Prostate gland (tissue), 2 donors: Measurements from ENCODE around the gene INPP5A. TPM values are rescaled to one million over a fixed set of nuclear protein-coding genes. Genes with fewer than 3 reads are reported as not detected.

Experiments used
- DNase-seq: peaks from one replicate; pipeline ENCODE4 v3.0.0-alpha.2; 2019; ENCODE audit warnings: low spot score
- H3K27ac ChIP-seq, 2 donors: fragments of 200-600 bp; sonication (generic); 2 replicates each; pipeline ENCODE4 v1.5.1; 2017 to 2019
- H3K27me3 ChIP-seq: fragments of 200-600 bp; sonication (generic); replicated peaks from 2 replicates; pipeline ENCODE4 v1.5.1; 2019; ENCODE audit not compliant: insufficient read depth
- H3K36me3 ChIP-seq, 2 donors: fragments of 200-600 bp; sonication (generic); 1 replicate in 1 of 2; 2 replicates in 1 of 2; pipeline versions ENCODE4 v1.5.1 to v1.8.1; 2017 to 2019
- H3K4me1 ChIP-seq: fragments of 200-600 bp; sonication (generic); replicated peaks from 2 replicates; pipeline ENCODE4 v1.5.1; 2019
- H3K4me3 ChIP-seq, 2 donors: fragments of 200-600 bp; sonication (generic); 2 replicates each; pipeline ENCODE4 v1.5.1; 2017 to 2019
- H3K9me3 ChIP-seq: fragments of 200-600 bp; sonication (generic); 2 replicates; pipeline ENCODE4 v1.5.1; 2017
- POLR2A ChIP-seq: fragments of 450-650 bp; IDR thresholded peaks from one replicate; pipeline ENCODE4 v1.6.1; 2016; ENCODE audit warnings: antibody characterized with exemption, mild to moderate bottlenecking
- POLR2AphosphoS5 ChIP-seq: sonication (generic); formaldehyde crosslinking; IDR thresholded peaks from one replicate; pipeline ENCODE4 v1.6.1; 2017; ENCODE audit warnings: antibody characterized with exemption
- WGBS: methylation state at CpG from one replicate; pipeline ENCODE4 v1.1.5; 2018; 5-methylcytosine and 5-hydroxymethylcytosine counted together
- intact Hi-C: fragments of 100-400 bp; cut with DNase I; formaldehyde crosslinking; loops from one replicate; pipeline ENCODE4 v1.14.2; 2022
- total RNA-seq, 2 donors: library from RNA; depleted of rRNA; stranded (reverse); fragments of >200 nt; gene quantifications; one replicate each; pipeline ENCODE4 v1.1.0, GENCODE V29; 2016
- TF ChIP-seq, protein P1 (sequence below), 4 experiments: fragments of 200-600 bp in 2 of 4; fragments of 450-650 bp in 2 of 4; sonication (generic) in 2 of 4; IDR thresholded peaks; 1 replicate in 3 of 4; 2 replicates in 1 of 4; pipeline ENCODE4 v1.5.1; 2016 to 2019; ENCODE audit warnings: antibody characterized with exemption in 4 of 4, mild to moderate bottlenecking in 2 of 4, moderate library complexity in 2 of 4

INPP5A gene
- total RNA-seq, 2 donors from 2014 or later, result 49.5 to 83.3 TPM

DNA sequence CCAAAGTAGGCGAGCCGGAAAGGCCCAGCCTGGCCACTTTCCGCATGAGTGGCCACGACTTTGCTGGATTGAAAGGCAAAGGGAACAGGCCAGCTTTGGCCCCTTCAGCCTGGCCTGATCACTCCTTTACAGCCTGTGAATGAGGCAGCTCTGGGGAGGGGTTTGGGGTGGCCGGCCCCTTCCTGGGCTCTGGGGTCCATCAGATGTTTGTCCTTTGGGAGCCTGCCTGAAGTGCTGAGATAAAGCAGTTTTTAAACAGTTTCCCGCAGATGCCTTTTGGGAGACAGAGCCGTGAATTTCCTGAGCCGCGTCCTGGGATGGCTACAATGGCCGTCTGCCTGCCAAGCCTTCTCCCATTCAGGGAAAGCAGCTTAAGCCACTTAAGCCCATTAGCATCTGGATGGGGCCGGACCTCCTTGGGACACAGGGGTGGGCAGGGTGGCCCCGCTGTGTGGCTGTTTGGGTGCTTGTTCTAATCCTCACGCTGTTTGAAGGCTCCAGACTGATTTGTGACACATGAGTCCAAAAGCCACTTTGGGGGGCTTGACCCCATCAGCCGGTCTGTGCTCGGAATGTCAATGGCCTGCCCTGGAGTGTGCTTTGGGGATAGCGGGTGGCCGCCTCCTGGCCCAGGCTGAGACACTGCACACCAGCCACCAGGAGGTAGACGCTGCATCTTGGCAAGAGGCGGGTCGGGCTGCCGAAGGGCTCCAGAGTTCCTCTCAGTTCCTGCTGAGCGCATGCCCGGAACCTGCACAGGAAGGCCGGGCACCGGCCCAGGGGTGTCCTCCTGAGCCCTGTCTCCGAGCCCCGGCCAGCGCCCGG lies 209.4 kb downstream of the INPP5A start:
- Histone ChIP-seq H3K36me3 (peaks cover 0 to 7% of the 10 kb centered on the region in 2 donors), H3K27me3 (no peaks in the 10 kb centered on the region), H3K4me3 (no peak overlapping the region), H3K4me1 (no peaks in the 10 kb centered on the region), H3K9me3 (no peaks in the 10 kb centered on the region), H3K27ac (no peak overlapping the region)
- TF ChIP-seq POLR2A, result no peak
- TF ChIP-seq POLR2AphosphoS5, result no peak
- TF ChIP-seq, protein P1, sequence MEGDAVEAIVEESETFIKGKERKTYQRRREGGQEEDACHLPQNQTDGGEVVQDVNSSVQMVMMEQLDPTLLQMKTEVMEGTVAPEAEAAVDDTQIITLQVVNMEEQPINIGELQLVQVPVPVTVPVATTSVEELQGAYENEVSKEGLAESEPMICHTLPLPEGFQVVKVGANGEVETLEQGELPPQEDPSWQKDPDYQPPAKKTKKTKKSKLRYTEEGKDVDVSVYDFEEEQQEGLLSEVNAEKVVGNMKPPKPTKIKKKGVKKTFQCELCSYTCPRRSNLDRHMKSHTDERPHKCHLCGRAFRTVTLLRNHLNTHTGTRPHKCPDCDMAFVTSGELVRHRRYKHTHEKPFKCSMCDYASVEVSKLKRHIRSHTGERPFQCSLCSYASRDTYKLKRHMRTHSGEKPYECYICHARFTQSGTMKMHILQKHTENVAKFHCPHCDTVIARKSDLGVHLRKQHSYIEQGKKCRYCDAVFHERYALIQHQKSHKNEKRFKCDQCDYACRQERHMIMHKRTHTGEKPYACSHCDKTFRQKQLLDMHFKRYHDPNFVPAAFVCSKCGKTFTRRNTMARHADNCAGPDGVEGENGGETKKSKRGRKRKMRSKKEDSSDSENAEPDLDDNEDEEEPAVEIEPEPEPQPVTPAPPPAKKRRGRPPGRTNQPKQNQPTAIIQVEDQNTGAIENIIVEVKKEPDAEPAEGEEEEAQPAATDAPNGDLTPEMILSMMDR (IDR thresholded peaks at IDR 0.05), result no peak
- intact Hi-C loops, result no loop called here
- DNase-seq, result no peak
- WGBS, result 75% methylated on average over 29 of the region's 29 CpGs

DNA sequence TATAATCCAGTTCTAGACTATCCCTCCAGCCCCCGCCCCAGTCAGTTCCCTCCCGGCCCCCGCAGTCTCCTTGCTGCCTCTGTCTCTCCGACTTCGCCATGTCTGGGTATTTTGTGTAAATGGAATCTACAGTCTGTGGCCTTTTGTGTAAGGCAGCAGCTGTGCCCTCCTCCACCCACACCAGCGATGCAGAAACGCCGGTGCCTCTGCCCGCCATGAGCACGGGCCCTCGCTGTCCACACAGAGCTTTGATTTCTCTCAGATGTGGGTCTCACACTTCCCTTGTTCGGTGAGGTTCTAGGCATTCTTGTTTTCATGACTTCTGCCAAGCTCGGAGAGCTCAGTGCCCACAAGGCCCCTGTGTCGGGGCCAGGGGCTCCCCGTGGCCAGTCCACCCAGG lies 210.5 kb downstream of the INPP5A start:
- Histone ChIP-seq H3K4me1 (no peaks in the 10 kb centered on the region), H3K4me3 (no peak overlapping the region), H3K27me3 (no peaks in the 10 kb centered on the region), H3K9me3 (no peaks in the 10 kb centered on the region), H3K36me3 (peaks cover 0 to 7% of the 10 kb centered on the region in 2 donors), H3K27ac (no peak overlapping the region)
- DNase-seq, result no peak
- intact Hi-C loops, result no loop called here
- 86% methylated on average over 15 of the region's 15 CpGs for WGBS
- no peak for TF ChIP-seq POLR2AphosphoS5
- no peak for TF ChIP-seq POLR2A
- TF ChIP-seq, protein P1 (IDR thresholded peaks at IDR 0.05), result no peak

DNA sequence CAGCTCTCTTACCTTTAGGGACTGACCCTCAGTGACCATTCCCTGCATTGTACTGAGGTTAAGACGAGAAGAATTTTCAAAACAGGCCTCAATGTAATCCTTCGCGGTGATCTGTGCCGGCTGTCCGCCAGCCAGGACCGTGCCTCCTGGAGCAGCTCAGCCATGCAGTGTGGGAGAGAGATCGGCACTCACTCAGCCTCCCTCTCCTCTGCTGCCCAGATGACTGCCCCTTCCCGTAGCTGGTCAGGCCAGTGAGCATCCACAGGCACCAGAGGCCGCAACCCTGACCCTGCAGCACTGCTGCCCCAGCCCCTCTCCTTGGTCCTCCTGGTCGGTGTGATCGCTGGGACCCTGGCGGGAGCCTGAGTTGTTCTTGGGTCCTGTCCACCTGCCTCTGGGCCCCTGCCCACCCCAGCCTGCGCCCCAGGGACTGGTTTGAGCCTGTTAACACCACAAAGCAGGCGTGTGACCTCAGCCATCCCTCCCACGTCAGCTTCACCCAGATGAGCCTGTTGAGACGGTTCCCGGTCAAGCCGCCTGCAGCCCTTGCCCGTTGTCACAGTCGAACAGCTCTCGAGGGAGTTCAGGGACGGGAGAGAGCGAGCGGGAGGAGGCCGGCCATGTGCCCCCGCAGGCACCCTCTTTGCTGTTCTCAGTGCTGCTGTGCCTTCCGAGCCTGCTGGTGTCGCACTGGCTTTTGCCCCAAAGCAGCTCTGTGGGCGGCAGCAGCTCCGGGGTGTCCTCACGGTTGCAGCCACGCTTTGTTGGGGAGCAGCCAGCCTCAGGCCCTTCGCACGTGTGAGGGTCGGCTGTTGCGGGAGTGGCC lies 211.2 kb downstream of the INPP5A start:
- no peaks in the 10 kb centered on the region for H3K27me3 ChIP-seq
- H3K4me3 ChIP-seq, result no peak overlapping the region
- intact Hi-C loops, result no loop called here
- H3K9me3 ChIP-seq, result no peaks in the 10 kb centered on the region
- no peak overlapping the region for H3K27ac ChIP-seq
- TF ChIP-seq, protein P1 (IDR thresholded peaks at IDR 0.05), result no peak
- TF ChIP-seq POLR2AphosphoS5 (no peak), POLR2A (no peak)
- WGBS, result 87% methylated on average over 32 of the region's 36 CpGs
- peaks cover under 1 to 7% of the 10 kb centered on the region in 2 donors for H3K36me3 ChIP-seq
- DNase-seq, result no peak
- H3K4me1 ChIP-seq, result no peaks in the 10 kb centered on the region

DNA sequence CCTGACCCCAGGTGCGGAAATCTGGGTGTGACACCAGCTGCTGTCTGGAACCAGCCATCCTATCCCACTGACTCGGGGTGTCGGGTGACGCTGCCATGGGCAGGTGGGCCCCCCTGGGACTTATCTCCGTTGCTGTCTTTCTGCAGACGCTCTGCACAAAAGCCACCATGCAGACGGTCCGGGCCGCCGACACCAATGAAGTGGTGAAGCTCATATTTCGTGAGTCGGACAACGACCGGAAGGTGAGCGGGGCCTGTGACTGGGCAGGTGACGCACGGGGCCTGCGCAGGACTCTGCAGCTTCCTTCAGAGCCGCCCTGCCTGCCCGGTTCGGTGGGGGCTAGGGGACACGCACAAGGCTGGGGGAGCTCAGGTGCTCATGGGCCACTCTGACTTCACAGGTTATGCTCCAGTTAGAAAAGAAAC lies 211.8 kb downstream of the INPP5A start:
- no peaks in the 10 kb centered on the region for H3K9me3 ChIP-seq
- intact Hi-C loops, result no loop called here
- H3K27me3 ChIP-seq, result no peaks in the 10 kb centered on the region
- 82% methylated on average over 22 of the region's 22 CpGs for WGBS
- TF ChIP-seq POLR2AphosphoS5 (no peak), POLR2A (no peak)
- TF ChIP-seq, protein P1 (IDR thresholded peaks at IDR 0.05), result no peak
- no peak overlapping the region for H3K27ac ChIP-seq
- peaks cover 5 to 7% of the 10 kb centered on the region in 2 donors for H3K36me3 ChIP-seq
- no peak overlapping the region for H3K4me3 ChIP-seq
- H3K4me1 ChIP-seq, result no peaks in the 10 kb centered on the region
- DNase-seq, result no peak
